ENCODE measurements around the gene NAT8L.

Gene NAT8L

DNA sequence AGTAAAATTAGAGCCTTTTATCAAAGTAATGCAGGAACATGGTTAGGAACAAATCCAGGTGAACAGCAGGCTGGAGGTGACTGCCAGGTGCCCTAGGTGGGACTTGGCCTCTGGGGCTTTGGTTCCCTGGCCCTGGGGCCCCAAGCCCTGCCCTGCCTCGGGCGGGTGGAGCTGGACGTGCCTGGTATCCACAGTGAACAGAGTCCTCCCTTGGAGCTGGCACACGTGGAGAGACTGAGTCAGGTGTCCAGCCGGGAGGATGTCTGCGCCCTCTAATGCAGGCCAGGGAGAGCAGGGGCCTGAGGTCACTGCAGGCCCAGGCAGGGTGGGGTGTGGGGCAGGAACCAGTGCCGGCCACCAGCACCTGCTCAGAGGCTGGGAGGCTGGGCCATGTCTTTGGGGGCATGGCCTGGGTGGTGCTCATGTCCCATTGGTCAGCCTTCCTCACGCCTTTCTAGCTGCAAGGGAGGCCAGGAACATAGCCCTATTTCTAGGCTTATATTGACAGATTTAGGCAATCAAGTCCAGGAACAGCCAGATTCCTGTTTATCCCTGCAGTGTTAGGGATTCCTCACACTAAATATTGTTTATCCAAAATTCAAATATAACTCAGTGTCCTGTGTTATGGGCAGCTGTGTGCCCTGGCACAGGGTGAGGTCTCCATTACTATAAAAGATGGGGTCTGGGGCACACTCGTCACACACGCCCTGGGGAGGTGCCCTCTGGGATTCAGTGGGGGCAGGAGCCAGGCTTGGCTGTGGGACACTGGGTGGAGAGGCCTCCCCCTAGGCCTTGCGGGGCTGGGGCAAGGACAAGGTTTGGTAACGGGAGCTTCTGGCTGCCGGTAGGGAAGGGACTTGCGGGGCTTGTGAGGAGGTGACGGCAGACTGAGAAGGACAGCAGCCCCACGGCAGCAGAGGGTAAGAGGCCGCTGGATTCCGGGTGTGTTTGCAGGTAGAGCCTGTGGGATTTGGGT, 14.3 kb upstream of the NAT8L start:
- in situ Hi-C loops (cut with MboI; ENCODE audit: low sequenced_read_pairs) = no loop called here

GRCh38 chr4:2045518-2045951, 13.6 kb upstream of the NAT8L start:
- in situ Hi-C loops (cut with MboI; ENCODE audit: low sequenced_read_pairs) = no loop called here

DNA sequence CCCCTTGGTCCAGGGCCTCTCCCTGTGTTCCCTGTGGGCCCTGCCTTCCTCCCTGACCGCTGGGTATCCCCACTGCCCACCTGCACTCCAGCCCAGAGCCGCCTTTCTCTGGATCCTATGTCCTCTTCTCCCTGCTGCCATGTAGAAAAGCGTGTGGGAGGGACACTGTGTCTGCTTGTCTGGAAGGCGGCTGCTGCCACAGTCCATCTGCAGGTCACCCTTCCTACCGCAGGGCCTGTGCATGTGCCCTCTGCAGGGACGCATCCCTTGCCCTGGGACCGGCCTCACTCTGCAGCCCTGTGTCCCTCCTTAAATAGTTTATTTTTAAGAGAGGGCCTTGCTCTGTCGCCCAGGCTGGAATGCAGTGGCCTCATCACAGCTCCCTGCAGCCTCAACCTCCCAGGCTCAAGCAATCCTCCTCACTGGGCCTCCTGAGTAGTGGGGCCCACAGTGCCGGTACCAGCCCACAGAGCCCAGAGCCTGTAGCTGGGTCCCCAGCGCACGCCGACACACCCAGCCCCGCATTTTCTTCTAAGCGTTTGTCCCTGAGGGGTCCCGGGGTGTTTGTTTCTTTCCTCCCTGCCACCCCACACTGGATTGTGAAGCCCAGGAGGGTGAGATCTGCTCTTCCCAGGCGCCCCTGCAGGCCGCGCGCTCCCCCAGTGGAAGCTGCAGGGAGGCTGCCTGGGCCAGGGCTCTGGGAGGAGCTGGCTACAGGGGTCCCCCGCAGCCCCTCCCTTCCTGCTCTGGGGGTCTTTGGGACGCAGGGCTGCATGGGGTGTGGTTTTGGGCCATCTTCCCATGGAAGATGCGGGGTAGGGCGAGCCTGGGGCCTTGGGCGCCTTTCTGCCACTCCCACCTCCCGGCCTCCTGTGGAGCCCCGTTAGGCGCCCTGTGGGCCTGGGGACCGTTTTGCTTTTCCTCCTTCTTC, 12.8 kb upstream of the NAT8L start:
- in situ Hi-C loops (cut with MboI; ENCODE audit: low sequenced_read_pairs) = no loop called here

- in situ Hi-C loops (cut with MboI; ENCODE audit: low sequenced_read_pairs) = no loop called here
These were observed 12.0 kb upstream of the NAT8L start for GRCh38 chr4:2047031-2047660.

- in situ Hi-C loops (cut with MboI; ENCODE audit: low sequenced_read_pairs) = no loop called here
These were observed 11.1 kb upstream of the NAT8L start for GRCh38 chr4:2047781-2048581.

DNA sequence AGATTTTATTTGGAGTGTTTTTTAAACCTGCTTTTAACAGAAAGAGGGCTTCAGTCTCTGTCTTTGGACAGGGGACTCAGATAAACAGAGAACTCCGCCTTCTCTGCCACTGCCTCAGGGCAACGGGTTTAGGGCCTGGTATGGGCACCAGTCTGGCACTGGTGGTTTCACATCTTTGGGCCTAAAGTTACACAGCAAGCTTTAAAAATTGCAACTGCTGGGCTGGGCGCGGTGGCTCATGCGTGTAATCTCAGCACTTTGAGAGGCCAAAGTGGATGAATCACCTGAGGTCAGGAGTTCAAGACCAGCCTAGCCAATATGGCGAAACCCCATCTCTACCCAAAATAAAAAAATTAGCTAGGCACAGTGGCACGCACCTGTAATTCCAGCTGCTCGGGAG, 10.3 kb upstream of the NAT8L start:
- in situ Hi-C loops (cut with MboI; ENCODE audit: low sequenced_read_pairs) = no loop called here

DNA sequence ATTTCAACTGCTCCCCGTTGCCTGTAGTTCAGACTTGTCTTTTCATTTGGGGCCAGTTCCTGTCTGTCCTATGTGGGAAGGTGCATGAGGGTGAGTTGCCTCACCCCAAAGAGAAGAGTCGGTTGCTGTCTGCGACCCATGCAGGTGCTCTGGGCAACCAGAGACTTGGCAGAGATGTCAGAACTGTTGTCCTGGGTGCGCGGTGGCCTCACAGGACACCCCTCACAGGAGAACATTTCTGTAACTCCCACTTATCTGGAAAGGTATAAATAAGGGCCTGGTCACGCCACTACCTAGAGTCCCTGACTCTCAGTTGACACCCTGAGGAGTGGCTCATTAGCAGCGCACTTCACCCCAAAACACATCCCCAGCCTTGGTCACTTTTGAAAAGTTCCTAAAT, 9.7 kb upstream of the NAT8L start:
- in situ Hi-C loops (cut with MboI; ENCODE audit: low sequenced_read_pairs) = no loop called here

- in situ Hi-C loops (cut with MboI; ENCODE audit: low sequenced_read_pairs) = no loop called here
These were observed 9.3 kb upstream of the NAT8L start for GRCh38 chr4:2049811-2050210.

GRCh38 chr4:2051086-2051485, 8.0 kb upstream of the NAT8L start:
- in situ Hi-C loops (cut with MboI; ENCODE audit: low sequenced_read_pairs) = no loop called here

DNA sequence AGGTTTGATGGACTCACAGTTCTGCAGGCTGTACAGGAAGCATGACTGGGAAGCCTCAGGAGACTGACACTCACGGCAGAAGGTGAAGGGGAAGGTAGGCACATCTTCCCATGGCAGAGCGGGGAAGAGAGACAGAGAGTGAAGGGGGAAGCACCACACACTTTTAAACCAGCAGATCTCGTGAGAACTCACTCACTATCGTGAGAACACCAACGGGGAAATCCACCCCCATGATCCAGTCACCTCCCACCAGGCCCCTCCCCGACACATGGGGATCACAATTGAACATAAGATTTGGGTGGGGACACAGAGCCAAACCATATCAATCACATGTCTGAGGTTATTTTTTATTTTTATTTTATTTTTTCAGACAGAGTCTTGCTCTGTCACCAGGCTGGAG, 4.9 kb upstream of the NAT8L start:
- in situ Hi-C loops (cut with MboI; ENCODE audit: low sequenced_read_pairs) = no loop called here

DNA sequence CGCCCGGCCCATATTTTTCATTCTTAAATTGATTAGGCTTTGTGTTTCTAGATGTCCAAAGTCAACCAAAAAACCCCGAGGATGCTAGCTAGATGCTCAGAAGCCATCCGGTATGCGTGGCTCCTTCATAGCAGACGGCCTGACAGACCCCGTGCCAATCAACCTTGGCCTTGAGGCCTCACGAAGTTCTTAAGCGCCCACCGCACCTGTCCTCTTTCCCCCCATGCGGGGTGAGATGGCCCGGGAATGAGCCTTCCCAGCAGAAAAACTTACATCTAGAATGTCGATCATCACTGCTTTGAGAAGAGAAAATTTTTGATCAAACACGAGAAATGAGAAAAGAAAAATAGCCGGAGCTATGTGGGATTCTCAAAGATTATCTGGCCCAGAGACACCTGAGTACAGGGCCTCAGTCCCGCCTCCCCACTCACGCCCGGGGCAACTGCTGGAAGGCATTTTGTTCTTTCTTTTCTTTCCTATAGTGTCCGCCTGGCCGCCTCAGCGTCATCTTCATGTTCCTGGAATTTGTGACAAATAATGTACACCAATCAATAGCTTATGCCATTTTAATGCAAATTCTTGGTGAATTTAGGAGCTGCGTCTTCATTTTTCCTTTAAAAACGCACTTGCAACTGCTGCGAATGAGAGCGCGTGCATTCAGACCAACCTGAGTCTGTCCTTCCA, 1.6 kb upstream of the NAT8L start:
- in situ Hi-C loops (cut with MboI; ENCODE audit: low sequenced_read_pairs) = no loop called here

- in situ Hi-C loops (cut with MboI; ENCODE audit: low sequenced_read_pairs) = no loop called here
These were observed 672 bp upstream of the NAT8L start for GRCh38 chr4:2058264-2059045.

DNA sequence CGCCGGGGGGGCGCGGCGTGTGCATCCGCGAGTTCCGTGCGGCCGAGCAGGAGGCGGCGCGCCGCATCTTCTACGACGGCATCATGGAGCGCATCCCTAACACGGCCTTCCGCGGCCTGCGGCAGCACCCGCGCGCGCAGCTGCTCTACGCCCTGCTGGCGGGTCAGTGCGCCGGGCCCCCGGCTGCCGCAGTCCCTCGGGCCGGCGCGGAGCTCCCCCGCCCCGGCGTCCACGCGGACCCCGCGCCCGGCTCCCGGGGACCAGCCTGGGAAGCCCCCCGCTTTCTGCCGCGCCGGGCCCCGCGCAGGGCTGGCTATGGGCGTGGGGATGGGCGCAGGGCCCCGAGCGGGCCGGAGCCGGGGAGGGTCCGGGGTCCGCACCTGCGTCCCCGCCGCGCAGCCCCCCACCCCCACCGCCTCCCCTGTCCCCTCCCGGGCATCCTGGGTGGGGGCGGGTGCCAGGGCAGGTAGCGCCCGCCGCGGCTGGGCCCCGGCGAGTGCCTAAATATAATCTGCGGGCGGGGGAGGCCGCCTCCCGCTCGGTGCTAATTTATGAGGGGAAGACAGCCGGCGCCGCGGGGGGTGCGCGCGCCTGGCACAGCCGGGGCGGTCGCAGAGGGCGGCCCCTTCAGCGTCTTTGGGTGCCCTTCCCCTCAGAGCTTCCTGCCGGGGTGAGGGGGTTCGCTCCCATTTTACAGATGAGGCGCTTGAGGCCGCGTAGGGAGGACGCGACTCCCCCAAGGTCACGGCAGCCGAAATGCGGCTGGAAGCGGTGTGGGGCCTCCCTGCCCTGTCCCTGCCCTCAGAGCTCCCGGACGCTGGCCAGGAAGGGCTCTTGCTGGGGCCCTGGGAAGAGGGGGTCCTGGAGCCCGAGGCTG, 837 bp downstream of the NAT8L start:
- in situ Hi-C loops (cut with MboI; ENCODE audit: low sequenced_read_pairs) = no loop called here

DNA sequence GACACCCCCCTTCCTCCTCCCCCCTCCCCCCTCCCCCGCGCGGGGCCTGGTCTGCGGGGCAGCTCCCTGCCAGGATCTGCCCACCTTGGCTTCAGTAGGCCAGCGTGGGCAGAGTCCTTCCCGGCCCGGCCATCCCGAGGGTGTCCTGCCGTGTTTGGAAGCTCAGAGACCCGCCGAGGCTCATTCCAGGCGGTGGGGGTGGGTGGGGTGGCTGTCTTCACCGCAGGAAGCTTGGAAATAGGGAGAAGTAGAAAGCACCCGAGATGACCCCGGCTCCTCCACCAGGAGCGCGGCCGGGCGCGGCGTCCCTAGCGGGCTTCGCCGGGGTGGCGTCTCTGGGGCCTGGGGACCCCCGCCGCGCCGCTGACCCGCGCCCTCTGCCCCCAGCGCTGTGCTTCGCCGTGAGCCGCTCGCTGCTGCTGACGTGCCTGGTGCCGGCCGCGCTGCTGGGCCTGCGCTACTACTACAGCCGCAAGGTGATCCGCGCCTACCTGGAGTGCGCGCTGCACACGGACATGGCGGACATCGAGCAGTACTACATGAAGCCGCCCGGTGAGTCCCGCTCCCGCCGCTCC, 1.6 kb downstream of the NAT8L start:
- in situ Hi-C loops (cut with MboI; ENCODE audit: low sequenced_read_pairs) = no loop called here

DNA sequence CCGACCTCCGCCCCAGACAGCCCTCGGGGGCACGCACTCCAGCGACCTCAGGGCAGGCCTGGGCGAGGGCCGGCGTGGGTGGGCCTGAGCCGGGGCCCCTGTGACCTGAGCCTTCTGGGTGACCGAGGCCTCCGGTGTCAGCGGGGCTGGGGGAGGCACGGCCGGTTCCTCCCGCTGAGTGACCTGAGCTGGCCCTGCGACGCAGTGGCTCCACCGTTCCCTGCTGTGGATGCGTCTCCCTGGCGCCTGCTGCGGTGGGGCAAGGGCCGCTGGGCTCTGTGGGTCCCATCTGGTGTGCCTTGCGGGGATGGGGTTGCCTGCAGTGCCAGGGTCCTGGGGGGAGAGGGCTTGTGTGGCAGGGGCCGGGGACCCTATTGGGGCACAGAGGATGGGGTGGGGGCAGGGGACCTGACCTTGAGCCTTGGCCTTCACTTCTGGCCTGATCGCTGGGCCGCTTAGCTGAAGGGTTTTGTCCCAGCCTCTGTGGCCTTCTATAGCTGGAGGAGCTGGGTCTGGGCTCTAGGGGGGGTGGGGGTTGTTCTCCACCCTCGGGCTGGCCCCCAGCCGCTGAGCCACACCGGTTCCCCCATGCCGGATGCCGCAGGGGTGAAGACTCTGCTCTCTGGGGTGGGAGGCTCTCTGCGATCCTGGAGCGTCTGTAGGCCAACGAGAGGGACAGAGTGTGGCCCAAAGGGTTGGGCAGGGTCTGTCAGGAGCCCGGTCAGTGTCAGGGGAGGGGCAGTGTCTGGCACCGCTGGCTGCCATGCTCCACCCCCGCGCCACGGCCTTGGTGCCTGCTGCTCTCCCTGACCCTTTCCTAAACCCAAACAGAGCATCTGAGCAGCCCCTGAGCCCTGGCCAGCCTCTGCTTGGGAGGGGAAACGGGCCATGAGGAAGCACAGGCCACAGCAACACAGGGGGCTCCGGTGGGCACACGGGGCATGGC, 2.3 kb downstream of the NAT8L start:
- in situ Hi-C loops (cut with MboI; ENCODE audit: low sequenced_read_pairs) = no loop called here

DNA sequence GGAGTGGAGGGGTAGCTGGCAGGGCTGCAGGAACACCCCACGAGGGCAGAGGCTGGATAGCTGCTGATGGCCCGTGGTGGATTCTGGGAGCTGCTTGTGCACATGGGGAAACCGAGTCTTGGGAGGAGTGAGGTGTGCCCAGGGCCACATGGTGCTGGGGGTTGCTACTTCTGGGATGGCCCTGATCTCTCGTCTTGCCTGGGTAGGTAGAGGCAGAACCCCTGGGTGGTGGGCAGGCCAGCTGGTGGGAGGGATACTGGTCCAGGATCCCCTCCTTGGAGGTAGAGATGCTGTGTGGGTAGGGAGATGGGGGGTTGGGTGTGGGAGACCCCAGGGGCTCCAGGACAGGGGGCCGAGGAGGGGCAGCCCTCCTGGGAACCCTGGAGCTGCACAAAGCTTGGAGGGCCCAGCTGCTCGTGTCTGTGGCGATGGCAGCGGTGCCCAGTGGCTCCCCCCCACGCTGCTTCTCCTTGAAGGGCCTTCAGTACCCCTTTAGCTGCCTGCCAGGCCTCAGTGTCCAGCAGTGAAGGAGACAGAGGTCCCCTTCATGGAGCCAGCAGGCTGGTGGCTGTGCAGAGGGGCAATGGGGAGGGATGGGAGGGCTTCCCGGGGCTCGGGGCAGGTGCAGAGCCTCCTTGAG, 3.2 kb downstream of the NAT8L start:
- in situ Hi-C loops (cut with MboI; ENCODE audit: low sequenced_read_pairs) = no loop called here

All from hTERT RPE-1 (cell line).